ENCODE data around the gene KRTAP3-1.

DNA sequence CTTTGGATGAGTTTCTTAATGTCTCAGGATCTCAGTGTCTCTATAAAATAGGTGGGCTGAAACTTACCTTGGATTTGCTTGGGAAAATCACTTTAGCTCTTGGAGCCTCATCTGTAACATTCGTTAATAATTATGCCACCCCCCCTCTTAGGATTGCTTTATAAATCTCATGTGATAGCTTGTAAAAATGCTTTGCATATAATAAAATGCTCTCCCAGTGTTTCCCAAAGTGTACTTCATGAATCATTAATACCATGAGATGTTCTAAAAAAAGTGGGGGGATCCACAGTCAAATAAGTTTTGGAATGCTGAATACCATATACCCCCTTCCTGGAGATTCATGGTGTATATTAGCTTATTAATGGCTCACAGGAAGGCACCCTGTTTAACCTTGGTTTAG lies 47.3 kb downstream of the KRTAP3-1 start:
- TF ChIP-seq, protein P1, sequence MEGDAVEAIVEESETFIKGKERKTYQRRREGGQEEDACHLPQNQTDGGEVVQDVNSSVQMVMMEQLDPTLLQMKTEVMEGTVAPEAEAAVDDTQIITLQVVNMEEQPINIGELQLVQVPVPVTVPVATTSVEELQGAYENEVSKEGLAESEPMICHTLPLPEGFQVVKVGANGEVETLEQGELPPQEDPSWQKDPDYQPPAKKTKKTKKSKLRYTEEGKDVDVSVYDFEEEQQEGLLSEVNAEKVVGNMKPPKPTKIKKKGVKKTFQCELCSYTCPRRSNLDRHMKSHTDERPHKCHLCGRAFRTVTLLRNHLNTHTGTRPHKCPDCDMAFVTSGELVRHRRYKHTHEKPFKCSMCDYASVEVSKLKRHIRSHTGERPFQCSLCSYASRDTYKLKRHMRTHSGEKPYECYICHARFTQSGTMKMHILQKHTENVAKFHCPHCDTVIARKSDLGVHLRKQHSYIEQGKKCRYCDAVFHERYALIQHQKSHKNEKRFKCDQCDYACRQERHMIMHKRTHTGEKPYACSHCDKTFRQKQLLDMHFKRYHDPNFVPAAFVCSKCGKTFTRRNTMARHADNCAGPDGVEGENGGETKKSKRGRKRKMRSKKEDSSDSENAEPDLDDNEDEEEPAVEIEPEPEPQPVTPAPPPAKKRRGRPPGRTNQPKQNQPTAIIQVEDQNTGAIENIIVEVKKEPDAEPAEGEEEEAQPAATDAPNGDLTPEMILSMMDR (conservative IDR thresholded peaks at IDR 0.05; ENCODE audit: low read length): no peak
- no peak for TF ChIP-seq EZH2phosphoT487 (IDR thresholded peaks at IDR 0.05; ENCODE audit: borderline replicate concordance, low read depth, low read length)

Measured in OCI-LY7 (cell line).